ENCODE data around the gene FADS1.
A peak's percentile ranks its signal among the peaks of the same experiment; 100 is the strongest.

The FADS1 gene

DNA sequence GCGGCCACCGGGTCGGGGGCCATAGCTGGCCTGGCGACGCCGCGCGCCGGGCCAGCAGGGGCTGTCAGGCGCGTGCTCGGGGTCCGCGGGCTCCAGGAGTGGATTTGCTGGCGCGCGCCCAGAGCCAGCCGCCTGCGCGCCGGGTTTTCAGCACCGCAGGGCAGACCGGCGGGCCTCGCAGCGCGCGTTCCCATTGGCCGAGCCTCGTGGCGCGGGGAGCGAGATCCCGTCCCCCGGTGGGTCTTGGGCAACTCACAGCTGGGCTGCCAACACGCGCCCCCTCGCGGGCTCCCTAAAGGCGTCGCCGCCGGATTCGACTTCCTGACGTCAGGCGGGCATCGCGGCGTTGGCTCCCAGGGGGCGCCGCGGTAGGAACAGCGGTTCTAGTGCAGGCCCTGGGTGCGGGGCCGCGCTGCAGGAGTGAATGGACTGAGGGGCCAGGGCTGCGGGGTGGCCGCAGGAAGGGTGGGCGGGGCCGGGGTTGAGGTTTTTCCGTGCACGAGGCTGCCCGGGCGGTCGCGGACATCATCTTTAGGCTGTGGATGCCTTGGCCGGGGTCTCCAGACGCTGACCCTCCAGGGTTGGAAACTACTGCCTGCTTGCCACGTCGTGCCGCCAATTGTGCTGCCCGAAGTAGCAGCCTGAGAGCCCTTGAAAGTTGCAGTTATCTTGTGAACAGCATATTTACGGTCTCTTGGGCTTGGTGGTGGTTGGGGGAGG, at the start of gene FADS1:
Gene FADS1, minus strand, starts transcription at position 268 of the 720 bp plus-strand sequence. Its CDS starts 74 bp downstream, at position 194.
- Histone ChIP-seq H3K36me3 (ENCODE audit: insufficient read depth, low read length) (peaks cover 7% of the 10 kb centered on the region), H3K4me1 (ENCODE audit: insufficient read depth, low read length) (peaks cover 20% of the 10 kb centered on the region; the same call in 1 of the 2 replicates), H3K9me3 (ENCODE audit: control insufficient read depth, insufficient read depth, low read length) (no peaks in the 10 kb centered on the region), H3K9ac (ENCODE audit: low read depth, low read length) (peak within 1 kb of the TSS; percentile 96)

DNA sequence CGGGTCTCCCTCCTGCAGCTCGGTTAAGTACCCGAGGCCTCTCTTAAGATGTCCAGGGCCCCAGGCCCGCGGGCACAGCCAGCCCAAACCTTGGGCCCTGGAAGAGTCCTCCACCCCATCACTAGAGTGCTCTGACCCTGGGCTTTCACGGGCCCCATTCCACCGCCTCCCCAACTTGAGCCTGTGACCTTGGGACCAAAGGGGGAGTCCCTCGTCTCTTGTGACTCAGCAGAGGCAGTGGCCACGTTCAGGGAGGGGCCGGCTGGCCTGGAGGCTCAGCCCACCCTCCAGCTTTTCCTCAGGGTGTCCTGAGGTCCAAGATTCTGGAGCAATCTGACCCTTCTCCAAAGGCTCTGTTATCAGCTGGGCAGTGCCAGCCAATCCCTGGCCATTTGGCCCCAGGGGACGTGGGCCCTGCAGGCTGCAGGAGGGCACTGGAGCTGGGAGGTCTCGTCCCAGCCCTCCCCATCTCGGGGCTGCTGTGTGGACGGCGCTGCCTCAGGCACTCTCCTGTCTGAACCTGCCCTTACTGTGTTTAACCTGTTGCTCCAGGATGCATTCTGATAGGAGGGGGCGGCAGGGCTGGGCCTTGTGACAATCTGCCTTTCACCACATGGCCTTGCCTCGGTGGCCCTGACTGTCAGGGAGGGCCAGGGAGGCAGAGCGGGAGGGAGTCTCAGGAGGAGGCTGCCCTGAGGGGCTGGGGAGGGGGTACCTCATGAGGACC, 49.6 kb upstream of the FADS1 start:
- H3K9ac ChIP-seq (ENCODE audit: low read depth, low read length): no peak overlapping the region
- no peaks in the 10 kb centered on the region; the same call in 1 of the 2 replicates for H3K36me3 ChIP-seq (ENCODE audit: insufficient read depth, low read length)
- H3K4me1 ChIP-seq (ENCODE audit: insufficient read depth, low read length): peaks cover 4% of the 10 kb centered on the region; the same call in 1 of the 2 replicates
- no peaks in the 10 kb centered on the region for H3K9me3 ChIP-seq (ENCODE audit: control insufficient read depth, insufficient read depth, low read length)

DNA sequence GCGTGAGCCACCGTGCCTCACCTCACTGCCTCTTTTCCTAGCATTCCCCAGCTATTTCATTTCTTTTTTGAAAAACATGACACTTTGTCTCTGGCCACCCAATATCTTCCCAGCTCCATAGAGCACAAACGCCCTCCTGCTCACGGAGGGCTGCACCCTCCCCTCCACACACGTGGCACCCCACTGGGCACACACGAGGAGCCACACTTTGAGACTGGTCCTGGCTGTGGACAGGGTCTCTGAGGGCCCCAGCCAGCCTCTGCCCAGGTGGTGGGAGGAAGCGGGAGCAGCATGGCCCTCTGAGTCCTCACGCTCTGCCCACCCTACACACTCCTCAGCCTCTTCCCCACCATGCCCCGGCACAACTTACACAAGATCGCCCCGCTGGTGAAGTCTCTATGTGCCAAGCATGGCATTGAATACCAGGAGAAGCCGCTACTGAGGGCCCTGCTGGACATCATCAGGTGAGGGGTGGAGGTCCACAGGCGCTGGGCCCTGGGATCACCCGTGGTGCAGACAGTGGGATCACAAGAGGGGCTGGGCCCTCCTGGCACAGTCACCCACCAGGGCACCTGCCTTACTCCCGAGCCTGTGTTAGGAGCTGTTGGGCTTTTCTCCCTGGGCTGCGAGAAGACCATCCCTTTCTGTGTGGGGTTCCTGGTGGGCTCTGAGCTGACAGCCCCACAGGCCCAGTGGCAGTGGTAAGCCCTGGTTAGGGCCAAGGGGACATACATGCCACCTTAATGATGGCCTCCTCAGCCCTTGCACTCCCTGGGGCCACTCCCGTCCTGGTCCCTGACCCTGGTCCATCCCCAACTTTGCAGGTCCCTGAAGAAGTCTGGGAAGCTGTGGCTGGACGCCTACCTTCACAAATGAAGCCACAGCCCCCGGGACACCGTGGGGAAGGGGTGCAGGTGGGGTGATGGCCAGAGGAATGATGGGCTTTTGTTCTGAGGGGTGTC, 48.3 kb upstream of the FADS1 start:
- no peaks in the 10 kb centered on the region for H3K9me3 ChIP-seq (ENCODE audit: control insufficient read depth, insufficient read depth, low read length)
- H3K4me1 ChIP-seq (ENCODE audit: insufficient read depth, low read length): no peaks in the 10 kb centered on the region
- H3K36me3 ChIP-seq (ENCODE audit: insufficient read depth, low read length): peaks cover 4% of the 10 kb centered on the region; the same call in 1 of the 2 replicates
- H3K9ac ChIP-seq (ENCODE audit: low read depth, low read length): no peak overlapping the region

DNA sequence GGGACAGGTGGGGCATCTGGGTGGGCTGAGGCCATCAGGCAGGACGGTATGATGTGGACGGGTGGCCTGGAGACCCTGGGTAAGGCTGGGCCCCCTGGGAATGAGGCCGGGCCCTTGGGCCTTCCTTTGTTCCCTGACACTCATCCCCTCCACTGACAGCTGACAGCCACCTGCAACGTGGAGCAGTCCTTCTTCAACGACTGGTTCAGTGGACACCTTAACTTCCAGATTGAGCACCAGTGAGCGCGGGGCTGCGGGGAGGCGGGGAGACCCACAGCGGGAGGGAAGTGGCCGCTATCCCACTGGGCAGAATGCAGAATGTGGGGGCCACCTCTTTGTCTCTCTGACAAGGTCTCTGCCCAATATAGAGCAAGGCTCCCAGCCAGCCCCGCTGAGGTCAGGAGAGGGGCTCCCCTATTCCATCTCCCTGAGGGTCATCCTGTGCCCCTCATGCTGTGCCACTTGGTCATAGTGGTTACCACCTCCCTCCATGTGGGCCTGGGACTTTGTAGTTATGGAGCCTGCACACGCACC, 46.8 kb upstream of the FADS1 start:
- no peaks in the 10 kb centered on the region for H3K4me1 ChIP-seq (ENCODE audit: insufficient read depth, low read length)
- peaks cover 6% of the 10 kb centered on the region; the same call in 1 of the 2 replicates for H3K36me3 ChIP-seq (ENCODE audit: insufficient read depth, low read length)
- H3K9me3 ChIP-seq (ENCODE audit: control insufficient read depth, insufficient read depth, low read length): no peaks in the 10 kb centered on the region
- H3K9ac ChIP-seq (ENCODE audit: low read depth, low read length): no peak overlapping the region

DNA sequence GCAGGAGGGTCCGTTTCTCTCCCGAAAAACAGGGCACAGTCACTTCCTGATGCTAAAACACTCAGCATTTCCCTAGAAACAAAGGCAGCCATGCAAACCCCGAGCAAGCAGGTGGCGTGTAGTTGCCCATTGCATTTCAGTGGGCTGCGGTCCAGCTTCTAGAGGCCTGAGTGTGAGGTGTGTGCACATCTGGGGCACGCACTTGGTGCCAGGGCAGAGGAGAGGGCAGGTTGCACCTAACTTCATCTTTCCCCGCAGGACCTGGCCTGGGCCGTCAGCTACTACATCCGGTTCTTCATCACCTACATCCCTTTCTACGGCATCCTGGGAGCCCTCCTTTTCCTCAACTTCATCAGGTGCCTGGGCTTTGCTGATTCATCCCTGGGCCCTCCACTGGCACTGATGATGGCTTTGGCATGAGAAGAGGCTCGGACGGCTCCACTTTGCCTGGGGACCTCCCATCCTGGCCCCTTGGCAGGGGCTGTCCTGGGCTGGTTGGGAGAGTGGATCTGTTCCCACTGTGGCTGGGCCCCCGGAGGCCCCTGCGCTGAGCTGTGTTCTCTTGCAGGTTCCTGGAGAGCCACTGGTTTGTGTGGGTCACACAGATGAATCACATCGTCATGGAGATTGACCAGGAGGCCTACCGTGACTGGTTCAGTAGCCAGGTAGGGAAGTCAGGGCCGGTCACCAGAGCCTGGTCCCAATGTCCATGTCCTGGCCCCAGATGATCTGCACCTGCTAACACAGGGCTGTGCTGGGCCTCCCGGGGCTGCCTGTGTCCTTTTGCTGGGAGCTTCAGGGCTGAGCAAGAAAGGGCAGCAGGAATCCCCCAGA, 46.1 kb upstream of the FADS1 start:
- peaks cover 6% of the 10 kb centered on the region; the same call in 1 of the 2 replicates for H3K36me3 ChIP-seq (ENCODE audit: insufficient read depth, low read length)
- no peak overlapping the region for H3K9ac ChIP-seq (ENCODE audit: low read depth, low read length)
- H3K9me3 ChIP-seq (ENCODE audit: control insufficient read depth, insufficient read depth, low read length): no peaks in the 10 kb centered on the region
- no peaks in the 10 kb centered on the region for H3K4me1 ChIP-seq (ENCODE audit: insufficient read depth, low read length)

DNA sequence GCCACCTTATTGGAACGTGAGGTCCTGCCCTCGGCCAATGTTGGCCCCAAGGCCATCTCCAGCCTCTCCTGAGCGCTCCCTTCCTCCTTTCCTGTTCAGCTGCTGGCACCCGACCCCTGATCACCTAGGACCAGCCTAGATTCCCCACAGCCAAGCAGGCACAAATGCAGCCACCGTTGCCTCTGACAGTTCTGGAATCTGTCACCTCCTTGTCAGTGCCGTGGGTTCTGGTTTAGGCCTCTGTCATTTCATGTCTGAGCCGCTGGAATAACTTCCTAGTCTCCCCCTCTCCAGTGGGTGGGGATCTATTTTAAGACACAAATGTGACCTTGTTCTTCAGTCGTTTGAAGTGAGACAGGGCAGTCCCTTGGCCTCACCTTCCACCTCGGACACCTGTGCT, 44.8 kb upstream of the FADS1 start:
- Histone ChIP-seq H3K9ac (ENCODE audit: low read depth, low read length) (no peak overlapping the region), H3K4me1 (ENCODE audit: insufficient read depth, low read length) (no peaks in the 10 kb centered on the region), H3K9me3 (ENCODE audit: control insufficient read depth, insufficient read depth, low read length) (no peaks in the 10 kb centered on the region), H3K36me3 (ENCODE audit: insufficient read depth, low read length) (peaks cover 6% of the 10 kb centered on the region; the same call in 1 of the 2 replicates)

DNA sequence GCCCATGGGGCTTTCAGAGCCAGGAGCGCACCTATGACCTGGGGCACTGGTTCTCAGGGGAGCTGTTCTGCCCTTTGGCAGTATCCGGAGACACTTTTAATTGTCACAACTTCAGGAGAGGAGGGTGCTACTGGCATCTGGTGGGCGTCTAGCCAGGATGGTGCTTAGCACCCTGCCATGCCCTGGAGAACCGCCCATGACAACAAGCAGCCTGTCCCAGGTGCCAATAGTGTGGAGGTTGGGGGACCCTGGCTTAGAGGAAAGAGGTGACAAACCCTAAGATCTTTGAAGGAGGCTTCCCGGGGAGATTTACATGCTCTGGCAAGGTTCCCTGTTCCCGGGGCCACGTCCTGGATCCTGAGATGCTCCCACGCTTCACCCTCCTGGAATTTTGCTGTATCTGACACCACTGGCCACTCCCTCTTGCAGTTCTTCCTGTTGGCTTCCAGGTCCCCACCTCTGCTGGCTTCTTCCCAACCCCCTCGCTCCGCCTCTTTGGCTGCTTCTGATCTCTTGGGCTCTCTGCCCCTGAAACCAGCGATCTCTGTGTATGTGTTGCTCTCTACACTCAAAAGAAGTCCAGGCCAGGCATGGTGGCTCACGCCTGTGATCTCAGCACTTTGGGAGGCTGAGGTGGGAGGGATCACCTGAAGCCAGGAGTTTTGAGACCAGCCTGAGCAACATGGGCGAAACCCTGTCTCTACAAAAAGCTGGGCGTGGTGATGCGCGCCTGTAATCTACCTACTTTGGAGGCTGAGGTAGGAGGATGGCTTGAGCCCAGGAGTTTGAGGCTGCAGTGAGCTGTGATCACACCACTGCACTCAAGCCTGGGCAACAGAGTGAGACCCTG, 43.5 kb upstream of the FADS1 start:
- Histone ChIP-seq H3K36me3 (ENCODE audit: insufficient read depth, low read length) (peaks cover 9% of the 10 kb centered on the region), H3K4me1 (ENCODE audit: insufficient read depth, low read length) (no peaks in the 10 kb centered on the region), H3K9ac (ENCODE audit: low read depth, low read length) (no peak overlapping the region), H3K9me3 (ENCODE audit: control insufficient read depth, insufficient read depth, low read length) (no peaks in the 10 kb centered on the region)

DNA sequence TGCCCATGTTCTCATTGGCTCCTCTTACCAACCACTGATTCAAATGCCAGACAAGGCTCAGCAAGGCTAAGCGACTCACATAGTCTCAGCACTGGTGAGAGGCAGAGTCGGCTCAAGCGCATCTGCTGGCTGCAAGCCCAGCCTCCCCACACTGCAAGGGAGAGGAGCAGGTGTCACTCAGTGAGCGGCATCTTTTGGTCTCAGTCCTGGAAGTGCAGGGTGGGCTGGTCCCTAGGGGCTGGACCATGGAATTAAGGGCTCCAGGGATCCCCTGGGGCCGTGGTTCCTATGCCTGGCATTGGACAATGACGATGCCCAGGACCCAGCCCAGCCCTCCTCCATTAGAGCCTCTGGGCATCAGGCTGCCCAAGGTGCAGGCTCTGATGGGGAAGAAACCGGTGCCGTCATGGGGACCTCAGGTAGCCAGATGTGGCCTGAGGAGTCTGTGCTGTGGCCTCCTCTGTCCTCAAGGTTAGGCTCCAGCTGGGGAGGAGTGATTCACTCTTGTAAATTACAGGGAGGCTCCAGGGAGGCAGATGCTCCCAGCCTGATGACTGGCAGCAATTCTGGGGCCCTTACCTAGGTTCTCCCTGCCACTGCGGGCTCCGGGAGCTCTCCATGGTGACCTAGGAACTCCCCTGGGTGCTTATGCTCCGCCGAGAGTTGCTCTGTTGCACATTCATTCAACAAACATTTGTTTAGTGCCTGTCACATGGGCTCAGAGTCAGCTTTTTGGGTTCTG, 39.3 kb upstream of the FADS1 start:
- peaks cover 17% of the 10 kb centered on the region for H3K36me3 ChIP-seq (ENCODE audit: insufficient read depth, low read length)
- no peaks in the 10 kb centered on the region for H3K4me1 ChIP-seq (ENCODE audit: insufficient read depth, low read length)
- H3K9me3 ChIP-seq (ENCODE audit: control insufficient read depth, insufficient read depth, low read length): no peaks in the 10 kb centered on the region
- H3K9ac ChIP-seq (ENCODE audit: low read depth, low read length): no peak overlapping the region

DNA sequence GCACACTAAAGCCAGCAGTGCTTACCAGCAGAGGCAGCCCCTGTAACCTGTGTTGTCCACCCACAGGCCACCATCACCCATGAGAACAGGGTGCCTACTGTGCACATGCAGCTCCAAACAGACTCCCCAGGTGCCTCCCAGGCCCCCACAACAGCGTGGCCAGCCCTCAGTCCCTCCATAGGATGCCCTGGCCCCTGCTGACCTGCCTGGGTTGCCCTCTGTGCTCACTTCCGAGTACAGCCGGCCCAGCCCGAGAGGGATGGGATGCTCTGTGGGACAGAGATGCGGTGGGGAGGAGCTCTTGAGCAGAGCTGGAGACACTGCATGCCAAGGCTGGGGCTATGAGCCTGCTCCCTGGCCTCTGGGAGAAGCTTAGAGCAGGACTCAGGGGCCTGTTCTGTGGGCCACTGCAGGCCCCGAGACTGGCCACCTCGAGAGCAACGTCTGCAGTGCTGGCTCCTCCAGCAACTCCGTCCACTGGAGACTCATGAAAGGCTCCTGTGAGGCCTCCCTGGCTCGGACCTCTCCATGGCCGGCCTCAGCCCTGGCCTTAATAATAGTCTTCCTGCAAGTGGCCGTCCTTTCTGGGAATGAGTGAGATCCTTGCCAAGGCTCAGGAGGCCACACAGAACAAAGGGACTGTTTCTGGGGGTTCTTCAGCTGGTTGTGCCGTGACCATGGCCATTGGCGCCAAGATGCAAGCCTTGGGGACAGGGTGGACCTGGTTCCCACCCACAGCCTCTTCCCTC, 38.3 kb upstream of the FADS1 start:
- H3K9ac ChIP-seq (ENCODE audit: low read depth, low read length): no peak overlapping the region
- peaks cover 21% of the 10 kb centered on the region for H3K36me3 ChIP-seq (ENCODE audit: insufficient read depth, low read length)
- no peaks in the 10 kb centered on the region for H3K4me1 ChIP-seq (ENCODE audit: insufficient read depth, low read length)
- H3K9me3 ChIP-seq (ENCODE audit: control insufficient read depth, insufficient read depth, low read length): no peaks in the 10 kb centered on the region

DNA sequence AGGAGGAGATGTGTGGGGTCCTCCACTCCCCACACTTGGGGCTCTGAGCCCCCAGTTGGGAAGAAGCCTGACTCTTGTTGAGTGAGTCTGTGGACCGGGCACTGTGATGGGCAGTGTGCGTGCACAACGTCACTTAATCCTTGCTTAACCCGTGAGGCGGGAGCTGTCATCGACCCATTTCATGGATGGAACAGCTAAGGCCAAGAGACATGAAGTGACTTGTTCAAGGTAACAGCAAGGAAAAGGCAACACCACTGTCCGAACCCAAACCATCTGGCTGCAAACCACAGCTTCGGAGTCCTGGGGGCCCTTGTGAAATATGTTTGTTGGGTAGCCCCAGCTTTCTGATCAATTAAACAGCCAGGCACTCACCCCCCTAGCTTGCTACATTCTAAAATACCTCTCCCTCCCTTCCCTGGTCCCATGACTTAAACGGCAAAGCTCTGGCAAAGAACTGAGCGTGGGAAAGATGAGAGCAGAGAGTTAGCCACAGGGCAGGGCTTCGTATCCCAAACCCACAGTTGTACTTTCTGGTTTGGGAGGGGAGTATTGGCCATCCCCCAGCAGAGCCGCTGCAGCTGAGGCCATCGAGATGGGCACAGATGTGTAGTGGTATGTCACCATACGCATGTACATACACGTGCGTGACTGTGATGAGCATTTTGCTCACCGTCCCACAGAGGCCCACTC, 37.5 kb upstream of the FADS1 start:
- no peaks in the 10 kb centered on the region for H3K4me1 ChIP-seq (ENCODE audit: insufficient read depth, low read length)
- peaks cover 21% of the 10 kb centered on the region for H3K36me3 ChIP-seq (ENCODE audit: insufficient read depth, low read length)
- no peak overlapping the region for H3K9ac ChIP-seq (ENCODE audit: low read depth, low read length)
- no peaks in the 10 kb centered on the region for H3K9me3 ChIP-seq (ENCODE audit: control insufficient read depth, insufficient read depth, low read length)

DNA sequence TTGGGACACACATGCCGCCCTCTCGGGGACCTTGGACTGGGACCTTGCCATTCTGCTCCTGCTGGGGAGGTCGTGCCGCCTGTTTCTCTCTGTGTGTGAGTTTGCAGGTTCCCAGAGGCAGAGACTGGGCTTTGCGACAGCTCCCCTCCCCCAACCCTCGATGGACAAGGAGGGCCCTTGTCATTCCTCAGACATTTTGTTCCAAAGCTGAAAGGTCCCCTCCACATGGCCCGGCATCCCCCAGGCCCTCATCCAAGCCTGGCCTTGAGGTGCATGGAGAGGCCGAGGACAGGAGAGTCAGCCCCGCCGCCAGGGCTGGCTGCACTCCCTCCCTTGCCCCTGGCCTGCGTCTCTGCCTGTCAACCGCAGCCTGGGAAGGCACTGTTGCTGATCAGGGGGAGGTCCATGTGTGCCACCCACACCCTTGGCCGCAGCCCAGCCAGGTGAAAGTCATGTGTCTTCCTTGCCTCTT, 36.9 kb upstream of the FADS1 start:
- no peaks in the 10 kb centered on the region for H3K9me3 ChIP-seq (ENCODE audit: control insufficient read depth, insufficient read depth, low read length)
- peaks cover 27% of the 10 kb centered on the region for H3K36me3 ChIP-seq (ENCODE audit: insufficient read depth, low read length)
- no peak overlapping the region for H3K9ac ChIP-seq (ENCODE audit: low read depth, low read length)
- H3K4me1 ChIP-seq (ENCODE audit: insufficient read depth, low read length): no peaks in the 10 kb centered on the region
